ENCODE measurements around the gene PEAK3. TPM values are rescaled to one million over a fixed set of nuclear protein-coding genes. Genes with fewer than 3 reads are reported as not detected.

Gene PEAK3
- total RNA-seq, 4 donors from 2014 or later, result 0.16 to 1.3 (median 0.27) TPM; not detected in 1

- ATAC-seq, result peak; percentile 52
- H3K4me1 ChIP-seq, result peaks cover 0 to 76% (median 44%) of the 10 kb centered on the region in 3 donors
- WGBS, 2 donors (ENCODE audit: low coverage in 1 of 2), result no CpG with 5 or more reads among the region's 88 CpGs
These were observed 11.3 kb downstream of the PEAK3 start for GRCh38 chr19:2270423-2271233.

DNA sequence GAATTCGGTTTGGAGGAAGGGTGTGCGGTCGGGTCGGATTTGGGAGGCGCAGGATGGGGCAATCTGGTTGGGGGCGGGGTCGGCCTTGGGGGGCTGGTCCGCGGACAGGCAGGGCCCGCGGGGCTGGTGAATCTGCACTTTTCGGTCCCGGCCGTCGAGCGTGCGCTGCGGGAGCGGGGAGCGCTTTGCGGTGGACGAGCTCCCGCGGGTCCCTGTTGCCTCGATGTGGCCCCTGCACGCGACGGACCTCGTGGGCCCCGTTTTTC lies 11.9 kb downstream of the PEAK3 start:
- Histone ChIP-seq H3K4me3 (peak overlapping the region; percentile 88 to 100), H3K4me1 (peaks cover 0 to 71% (median 39%) of the 10 kb centered on the region in 3 donors), H3K36me3 (peaks cover 0 to 23% of the 10 kb centered on the region in 2 donors), H3K27ac (peak overlapping the region; percentile 87 to 99 (median 96)), H3K27me3 (no peaks in the 10 kb centered on the region), H3K9me3 (no peaks in the 10 kb centered on the region)
- 5% methylated on average over 4 of the region's 30 CpGs; no CpG with 5 or more reads in 1 of the 2 donors for WGBS, 2 donors (ENCODE audit: low coverage in 1 of 2)
- TF ChIP-seq POLR2A (IDR thresholded peaks at IDR 0.05) (no peak), EP300 (IDR thresholded peaks at IDR 0.05) (no peak), POLR2AphosphoS5 (IDR thresholded peaks at IDR 0.05) (no peak)
- TF ChIP-seq, protein P1, sequence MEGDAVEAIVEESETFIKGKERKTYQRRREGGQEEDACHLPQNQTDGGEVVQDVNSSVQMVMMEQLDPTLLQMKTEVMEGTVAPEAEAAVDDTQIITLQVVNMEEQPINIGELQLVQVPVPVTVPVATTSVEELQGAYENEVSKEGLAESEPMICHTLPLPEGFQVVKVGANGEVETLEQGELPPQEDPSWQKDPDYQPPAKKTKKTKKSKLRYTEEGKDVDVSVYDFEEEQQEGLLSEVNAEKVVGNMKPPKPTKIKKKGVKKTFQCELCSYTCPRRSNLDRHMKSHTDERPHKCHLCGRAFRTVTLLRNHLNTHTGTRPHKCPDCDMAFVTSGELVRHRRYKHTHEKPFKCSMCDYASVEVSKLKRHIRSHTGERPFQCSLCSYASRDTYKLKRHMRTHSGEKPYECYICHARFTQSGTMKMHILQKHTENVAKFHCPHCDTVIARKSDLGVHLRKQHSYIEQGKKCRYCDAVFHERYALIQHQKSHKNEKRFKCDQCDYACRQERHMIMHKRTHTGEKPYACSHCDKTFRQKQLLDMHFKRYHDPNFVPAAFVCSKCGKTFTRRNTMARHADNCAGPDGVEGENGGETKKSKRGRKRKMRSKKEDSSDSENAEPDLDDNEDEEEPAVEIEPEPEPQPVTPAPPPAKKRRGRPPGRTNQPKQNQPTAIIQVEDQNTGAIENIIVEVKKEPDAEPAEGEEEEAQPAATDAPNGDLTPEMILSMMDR (IDR thresholded peaks at IDR 0.05), result no peak
- no peak for ATAC-seq

More at GRCh38 chr19:2270423-2271233, 11.3 kb downstream of the PEAK3 start:
- no peaks in the 10 kb centered on the region for H3K9me3 ChIP-seq
- TF ChIP-seq, protein P1 (IDR thresholded peaks at IDR 0.05), result no peak
- peak; percentile 51 to 69 for TF ChIP-seq POLR2A (IDR thresholded peaks at IDR 0.05)
- TF ChIP-seq POLR2AphosphoS5 (IDR thresholded peaks at IDR 0.05), result peak; percentile 91
- no peaks in the 10 kb centered on the region for H3K27me3 ChIP-seq
- H3K4me3 ChIP-seq, result peak overlapping the region; percentile 88 to 100
- peaks cover 0 to 28% of the 10 kb centered on the region in 2 donors for H3K36me3 ChIP-seq
- H3K27ac ChIP-seq, result peak overlapping the region; percentile 87 to 99 (median 96)

GRCh38 chr19:2269244-2270156 lies 12.5 kb downstream of the PEAK3 start:
- H3K27ac ChIP-seq, result peak overlapping the region; percentile 87 to 99 (median 96)
- peaks cover 0 to 23% of the 10 kb centered on the region in 2 donors for H3K36me3 ChIP-seq
- TF ChIP-seq EP300 (IDR thresholded peaks at IDR 0.05) (no peak), POLR2A (IDR thresholded peaks at IDR 0.05) (peak; percentile 100), POLR2AphosphoS5 (IDR thresholded peaks at IDR 0.05) (peak; percentile 100)
- TF ChIP-seq, protein P1 (IDR thresholded peaks at IDR 0.05), result peak in 2 of 4 experiments; percentile 61 to 67
- peaks cover 0 to 65% (median 37%) of the 10 kb centered on the region in 3 donors for H3K4me1 ChIP-seq
- H3K4me3 ChIP-seq, result peak overlapping the region; percentile 88 to 100
- H3K27me3 ChIP-seq, result no peaks in the 10 kb centered on the region
- no peaks in the 10 kb centered on the region for H3K9me3 ChIP-seq
- WGBS, 2 donors (ENCODE audit: low coverage in 1 of 2), result 0% methylated on average over 6 of the region's 103 CpGs; no CpG with 5 or more reads in 1 of the 2 donors
- ATAC-seq, result peak; percentile 93

- Histone ChIP-seq H3K27ac (peak overlapping the region in 3 of 4 donors; percentile 56 to 99 (median 94)), H3K36me3 (peaks cover 0 to 23% of the 10 kb centered on the region in 2 donors), H3K9me3 (no peaks in the 10 kb centered on the region), H3K4me1 (peaks cover 0 to 58% (median 31%) of the 10 kb centered on the region in 3 donors), H3K27me3 (no peaks in the 10 kb centered on the region), H3K4me3 (peak overlapping the region; percentile 47 to 100)
- ATAC-seq, result no peak
- 1 to 6% methylated on average over 2 to 9 of the region's 19 CpGs for WGBS, 2 donors (ENCODE audit: low coverage in 1 of 2)
- TF ChIP-seq, protein P1 (IDR thresholded peaks at IDR 0.05), result no peak
- no peak for TF ChIP-seq POLR2AphosphoS5 (IDR thresholded peaks at IDR 0.05)
- no peak for TF ChIP-seq EP300 (IDR thresholded peaks at IDR 0.05)
- TF ChIP-seq POLR2A (IDR thresholded peaks at IDR 0.05), result no peak
These were observed 13.1 kb downstream of the PEAK3 start for GRCh38 chr19:2268861-2269243.
